GM19455 (cell line): ENCODE measurements around the gene ZNF597.
A peak's percentile ranks its signal among the peaks of the same experiment; 100 is the strongest.

Experiments
- ATAC-seq: cut with Tn5 transposase; IDR thresholded peaks from one replicate; pipeline ENCODE4 v1.9.1; 2021; ENCODE audit not compliant: unreplicated experiment

Gene ZNF597

GRCh38 chr16:3457434-3458252, 14.3 kb upstream of the ZNF597 start:
- peak; percentile 77 for ATAC-seq

GRCh38 chr16:3454631-3455147, 11.4 kb upstream of the ZNF597 start:
- no peak for ATAC-seq

GRCh38 chr16:3454093-3454492, 10.8 kb upstream of the ZNF597 start:
- ATAC-seq = no peak

- no peak for ATAC-seq
Measured at GRCh38 chr16:3444032-3444388, 706 bp upstream of the ZNF597 start.

GRCh38 chr16:3439637-3440036, 3.7 kb downstream of the ZNF597 start:
- no peak for ATAC-seq

GRCh38 chr16:3434373-3434772, 8.9 kb downstream of the ZNF597 start:
- no peak for ATAC-seq

GRCh38 chr16:3431779-3432219, 11.5 kb downstream of the ZNF597 start:
- ATAC-seq = no peak

- no peak for ATAC-seq
Measured at GRCh38 chr16:3413730-3414379, 29.4 kb downstream of the ZNF597 start.

GRCh38 chr16:3408561-3409197, 34.6 kb downstream of the ZNF597 start:
- ATAC-seq = no peak

- ATAC-seq = no peak
Measured at GRCh38 chr16:3401719-3402397, 41.4 kb downstream of the ZNF597 start.

- peak; percentile 97 for ATAC-seq
Measured at GRCh38 chr16:3400779-3401688, 42.3 kb downstream of the ZNF597 start, which contains the start of the genes ZNF174 and ZSCAN32. Gene ZNF174, plus strand, starts transcription at chr16:3401215. Its CDS starts 790 bp downstream, at chr16:3402005. Gene ZSCAN32, minus strand, starts transcription at chr16:3401004. Its CDS starts 3,447 bp downstream, at chr16:3397557.

- ATAC-seq = peak; percentile 39
Measured at GRCh38 chr16:3400446-3400778, 42.9 kb downstream of the ZNF597 start.

- no peak for ATAC-seq
Measured at GRCh38 chr16:3389663-3390338, 53.5 kb downstream of the ZNF597 start.

- no peak for ATAC-seq
Measured at GRCh38 chr16:3388325-3388724, 55.0 kb downstream of the ZNF597 start.

GRCh38 chr16:3383045-3383448, 60.3 kb downstream of the ZNF597 start:
- no peak for ATAC-seq
